Heart right ventricle (tissue), 16 donors: Measurements from ENCODE around the gene TTLL9. TPM values are rescaled to one million over a fixed set of nuclear protein-coding genes. Genes with fewer than 3 reads are reported as not detected.
A peak's percentile ranks its signal among the peaks of the same experiment; 100 is the strongest.

Experiments used
- ATAC-seq, 8 donors: fragments of 200-7000 bp; cut with Tn5 transposase; one replicate each; pipeline ENCODE4 v1.9.1; 2020; ENCODE audit warnings: mild to moderate bottlenecking in 8 of 8, moderate library complexity in 8 of 8, moderate number of reproducible peaks in 1 of 8
- DNase-seq, 2 donors: peaks; one replicate each; pipeline ENCODE4 v3.0.0-alpha.2; 2020
- H3K27ac ChIP-seq, 10 donors: fragments of 200-600 bp; sonication (generic) in 2 of 10; one replicate each; pipeline versions ENCODE4 v1.5.0 to v1.8.0; 2020 to 2022; ENCODE audit warnings: mild to moderate bottlenecking in 3 of 10
- H3K27me3 ChIP-seq, 7 donors: fragments of 200-600 bp; one replicate each; pipeline ENCODE4 v1.8.0; 2021 to 2022; ENCODE audit warnings: mild to moderate bottlenecking in 2 of 7
- H3K36me3 ChIP-seq, 9 donors: fragments of 200-600 bp; sonication (generic) in 1 of 9; one replicate each; pipeline versions ENCODE4 v1.5.0 to v1.8.0; 2020 to 2022; ENCODE audit warnings: mild to moderate bottlenecking in 2 of 9
- H3K4me1 ChIP-seq, 9 donors: fragments of 200-600 bp; sonication (generic) in 1 of 9; one replicate each; pipeline versions ENCODE4 v1.5.0 to v1.8.0; 2020 to 2022; ENCODE audit warnings: mild to moderate bottlenecking in 4 of 9
- H3K4me3 ChIP-seq, 10 donors: fragments of 200-600 bp; sonication (generic) in 2 of 10; one replicate each; pipeline versions ENCODE4 v1.5.0 to v1.8.0; 2020 to 2022; ENCODE audit warnings: mild to moderate bottlenecking in 7 of 10, moderate library complexity in 2 of 10
- H3K9me3 ChIP-seq, 11 donors: fragments of 200-600 bp in 10 of 11; sonication (generic) in 2 of 11; one replicate each; pipeline versions ENCODE4 v1.5.0 to v1.8.0; 2013 to 2022; ENCODE audit warnings: mild to moderate bottlenecking in 2 of 11, control low read depth in 1 of 11, moderate library complexity in 1 of 11
- WGBS, 2 donors: extraction: QIAGEN DNeasy Blood & Tissue Kit; methylation state at CpG; one replicate each; pipeline ENCODE4 v1.1.7; 2013; ENCODE audit warnings: inconsistent platforms in 1 of 2; 5-methylcytosine and 5-hydroxymethylcytosine counted together
- intact Hi-C, 10 donors: fragments of 100-400 bp; cut with DNase I; formaldehyde crosslinking; loops; one replicate each; pipeline versions ENCODE4 v1.11.1 to v1.14.2; 2022
- polyA plus RNA-seq, 2 donors: library from polyadenylated mRNA; stranded (reverse); fragments of 200-250 nt; gene quantifications; one replicate each; pipeline ENCODE4 v1.2.3, GENCODE V29; 2013
- total RNA-seq, 10 donors: library from RNA; stranded (reverse); fragmentation: NEBNext Ultra II Directional in 3 of 10; extraction: Animal tissue kit (Norgen Biotek cat#: 25700) in 3 of 10; gene quantifications; one replicate each; pipeline versions ENCODE4 v1.2.1 to v1.2.4, GENCODE V29; 2021 to 2023
- TF ChIP-seq, protein P1 (sequence below), 9 donors: fragments of 200-600 bp; sonication (generic) in 2 of 9; IDR thresholded peaks; one replicate each; pipeline versions ENCODE4 v1.5.0 to v1.8.0; 2021 to 2022; ENCODE audit warnings: antibody characterized with exemption in 9 of 9, mild to moderate bottlenecking in 5 of 9, moderate library complexity in 1 of 9
- donor health status: Arrhythmogenic right ventricular cardiomyopathy.
- donor health status: ischemic (EF 13 %, LVEDD 7.1; RV severe dilation, severe dysfunction).
- donor health status: healthy with polysubstance abuse.
- donor health status: DM: no; HTN: yes; CAD: no.
- donor health status: DM: no; HTN: no; CAD: no.
- donor health status: ischemic (EF 25% LVEDD 6.9; RV normal size, moderate dysfunction).
- donor health status: ischemic (EF 25% LVEDD 5.7; RV mildly dilated, moderate dysfunction).
- donor health status: healthy.
- donor health status: DM: yes; HTN: yes; CAD: no.
- donor health status: Ischemic cardiomyopathy.
- donor health status: ischemic (EF 35%, LVEDD 5.7; RV mildly dilated, moderate dysfunction).
- donor health status: nonischemic (EF 11% LVEDD 7.7; RV severe dilation, severe dysfunction).
- donor health status: DM: yes; HTN: yes; CAD: no.
- donor health status: PGD.
- donor health status: ischemic (EF 29% LVEDD 5.4; RV normal size, mild dysfunction).
- donor health status: nonischemic (EF 23%, LVEDD 6.1; RV moderate dilation, normal function).

TTLL9 gene
- total and polyA plus RNA-seq, 12 donors: 0.03 to 0.15 (median 0.07) TPM; not detected in 9

DNA sequence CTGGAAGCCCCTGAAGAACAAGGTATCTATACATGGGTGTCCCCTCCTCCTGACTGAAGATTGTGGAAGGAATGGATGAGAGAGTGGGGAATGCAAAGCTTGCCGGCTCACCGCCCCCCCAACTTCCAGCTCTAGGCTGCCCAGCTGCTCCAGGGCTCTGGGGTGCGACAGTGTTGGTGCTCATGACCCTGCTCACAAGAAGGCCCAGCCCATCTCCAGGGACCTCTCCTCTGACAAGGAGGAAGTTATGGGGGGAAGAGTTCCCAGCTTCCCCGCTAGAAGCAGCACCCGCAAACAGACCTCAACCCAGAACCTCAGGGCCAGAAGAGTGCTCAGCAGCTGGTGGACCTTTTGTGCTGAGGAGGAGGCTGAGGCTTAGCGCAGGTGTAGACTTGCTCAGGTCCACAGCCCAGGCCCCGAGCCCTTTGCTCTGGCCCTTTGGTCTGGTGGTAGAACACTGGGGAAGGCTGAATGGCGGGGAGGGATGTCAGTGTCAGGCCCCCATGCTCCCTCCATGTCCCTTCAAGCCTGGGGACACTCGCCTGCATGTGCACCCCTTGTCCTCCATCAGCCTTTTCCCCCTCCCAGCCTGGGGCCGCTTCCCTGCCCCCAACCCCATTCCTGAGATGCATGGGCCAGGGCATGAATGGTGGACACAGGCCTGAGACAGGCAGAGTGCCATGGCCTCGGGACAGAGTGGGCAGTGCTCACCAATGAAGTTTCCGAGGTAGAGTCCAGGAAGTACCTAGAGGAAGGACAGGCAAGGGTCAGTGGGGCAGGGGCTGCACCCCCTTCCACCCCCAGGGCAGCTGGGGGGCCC is 1.4 kb upstream of the TTLL9 start:
- DNase-seq (no peak), ATAC-seq (peak in 2 of 8 donors; percentile 7 to 10)
- H3K27me3 ChIP-seq: peaks cover 0 to 42% (median 0%) of the 10 kb centered on the region in 7 donors
- peaks cover 3 to 21% (median 13%) of the 10 kb centered on the region in 9 donors for H3K4me1 ChIP-seq
- 78 to 85% methylated on average over 12 of the region's 12 CpGs for WGBS, 2 donors
- peak overlapping the region in 1 of 10 donors; percentile 82 for H3K27ac ChIP-seq
- intact Hi-C loops: no loop called here
- peak overlapping the region in 8 of 10 donors; percentile 66 to 86 (median 68) for H3K4me3 ChIP-seq
- H3K9me3 ChIP-seq: no peaks in the 10 kb centered on the region
- H3K36me3 ChIP-seq: no peaks in the 10 kb centered on the region
- TF ChIP-seq, protein P1, sequence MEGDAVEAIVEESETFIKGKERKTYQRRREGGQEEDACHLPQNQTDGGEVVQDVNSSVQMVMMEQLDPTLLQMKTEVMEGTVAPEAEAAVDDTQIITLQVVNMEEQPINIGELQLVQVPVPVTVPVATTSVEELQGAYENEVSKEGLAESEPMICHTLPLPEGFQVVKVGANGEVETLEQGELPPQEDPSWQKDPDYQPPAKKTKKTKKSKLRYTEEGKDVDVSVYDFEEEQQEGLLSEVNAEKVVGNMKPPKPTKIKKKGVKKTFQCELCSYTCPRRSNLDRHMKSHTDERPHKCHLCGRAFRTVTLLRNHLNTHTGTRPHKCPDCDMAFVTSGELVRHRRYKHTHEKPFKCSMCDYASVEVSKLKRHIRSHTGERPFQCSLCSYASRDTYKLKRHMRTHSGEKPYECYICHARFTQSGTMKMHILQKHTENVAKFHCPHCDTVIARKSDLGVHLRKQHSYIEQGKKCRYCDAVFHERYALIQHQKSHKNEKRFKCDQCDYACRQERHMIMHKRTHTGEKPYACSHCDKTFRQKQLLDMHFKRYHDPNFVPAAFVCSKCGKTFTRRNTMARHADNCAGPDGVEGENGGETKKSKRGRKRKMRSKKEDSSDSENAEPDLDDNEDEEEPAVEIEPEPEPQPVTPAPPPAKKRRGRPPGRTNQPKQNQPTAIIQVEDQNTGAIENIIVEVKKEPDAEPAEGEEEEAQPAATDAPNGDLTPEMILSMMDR (IDR thresholded peaks at IDR 0.05): no peak

GRCh38 chr20:31869673-31869941 is 827 bp upstream of the TTLL9 start:
- Histone ChIP-seq H3K4me1 (peaks cover 3 to 21% (median 13%) of the 10 kb centered on the region in 9 donors), H3K36me3 (no peaks in the 10 kb centered on the region), H3K27me3 (peaks cover 0 to 42% (median 0%) of the 10 kb centered on the region in 7 donors), H3K9me3 (no peaks in the 10 kb centered on the region), H3K27ac (peak overlapping the region in 3 of 10 donors; percentile 47 to 82 (median 66)), H3K4me3 (peak overlapping the region; percentile 42 to 86 (median 68))
- WGBS, 2 donors: 14 to 17% methylated on average over 1 of the region's 1 CpG
- intact Hi-C loops: no loop called here
- no peak for DNase-seq
- TF ChIP-seq, protein P1 (IDR thresholded peaks at IDR 0.05): no peak
- ATAC-seq: peak in 4 of 8 donors; percentile 5 to 15 (median 11)

DNA sequence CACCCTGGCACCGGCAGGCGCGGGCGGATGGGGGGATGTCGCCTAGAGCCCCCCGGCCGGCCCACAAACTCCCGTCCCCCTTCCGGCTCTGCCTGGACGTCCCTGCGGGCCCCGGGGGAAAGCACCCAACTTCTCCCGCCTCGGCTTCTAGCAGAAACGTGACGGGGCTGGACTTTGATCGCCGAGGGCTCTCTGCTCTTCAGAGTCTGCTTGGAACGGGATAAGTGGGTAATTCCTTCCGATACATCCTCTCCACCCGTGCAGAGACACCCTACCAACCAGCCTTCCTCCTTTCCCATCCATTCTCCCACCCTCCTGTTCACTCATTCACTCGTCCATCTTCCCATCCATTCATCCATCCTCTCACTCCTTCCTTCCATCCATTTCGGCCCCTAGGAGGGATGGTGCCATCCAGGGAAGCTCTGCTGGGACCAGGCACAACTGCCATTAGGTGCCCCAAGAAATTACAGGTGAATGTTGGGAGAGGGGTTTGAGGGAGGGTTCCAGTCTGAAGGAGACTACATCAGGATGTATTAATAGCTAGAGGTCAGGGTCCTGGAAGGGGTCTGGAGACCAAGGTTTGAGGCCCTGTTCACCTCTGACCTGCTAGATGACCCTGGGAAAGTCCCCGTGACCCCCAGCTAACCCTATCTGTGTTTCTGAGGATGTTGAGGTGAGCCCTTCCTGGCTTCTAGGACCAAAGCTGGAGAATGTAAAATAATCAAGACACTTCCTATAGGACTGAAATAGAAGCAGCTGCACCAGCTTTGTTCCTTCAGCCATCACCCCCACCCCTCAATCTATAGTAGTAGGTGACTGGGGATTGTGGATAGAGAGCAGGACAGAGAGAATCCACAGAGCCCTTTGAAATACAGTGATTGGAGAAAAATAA is 538 bp downstream of the TTLL9 start:
- ATAC-seq (peak in 1 of 8 donors; percentile 45), DNase-seq (no peak)
- intact Hi-C loops: no loop called here
- peak overlapping the region in 8 of 10 donors; percentile 30 to 82 (median 54) for H3K27ac ChIP-seq
- 10 to 11% methylated on average over 24 of the region's 24 CpGs for WGBS, 2 donors
- TF ChIP-seq, protein P1 (IDR thresholded peaks at IDR 0.05): no peak
- no peaks in the 10 kb centered on the region for H3K9me3 ChIP-seq
- H3K4me3 ChIP-seq: peak overlapping the region; percentile 42 to 86 (median 68)
- H3K36me3 ChIP-seq: no peaks in the 10 kb centered on the region
- peaks cover 0 to 42% (median 0%) of the 10 kb centered on the region in 7 donors for H3K27me3 ChIP-seq
- H3K4me1 ChIP-seq: peaks cover 3 to 21% (median 13%) of the 10 kb centered on the region in 9 donors

- ATAC-seq: no peak
- H3K36me3 ChIP-seq: no peaks in the 10 kb centered on the region
- TF ChIP-seq, protein P1 (IDR thresholded peaks at IDR 0.05): no peak
These were observed 1.2 kb downstream of the TTLL9 start for GRCh38 chr20:31871618-31871954.

More at GRCh38 chr20:31871618-31871954, 1.2 kb downstream of the TTLL9 start:
- DNase-seq: no peak
- Histone ChIP-seq H3K27me3 (peaks cover 0 to 42% (median 0%) of the 10 kb centered on the region in 7 donors), H3K4me1 (peaks cover 3 to 21% (median 13%) of the 10 kb centered on the region in 9 donors), H3K27ac (no peak overlapping the region), H3K4me3 (no peak overlapping the region), H3K9me3 (no peaks in the 10 kb centered on the region)
- intact Hi-C loops: no loop called here
- 97 to 100% methylated on average over 1 of the region's 1 CpG for WGBS, 2 donors
